Right cardiac atrium (tissue), 5 donors: ENCODE results near the gene ARL10. TPM values are rescaled to one million over a fixed set of nuclear protein-coding genes. Genes with fewer than 3 reads are reported as not detected.

Experiments
- ATAC-seq, 2 donors: fragments of 200-7000 bp; cut with Tn5 transposase; one replicate each; pipeline versions ENCODE4 v1.8.0 to v1.9.1; 2020; ENCODE audit warnings: moderate library complexity in 2 of 2, mild to moderate bottlenecking in 1 of 2
- DNase-seq, 3 donors: peaks; one replicate each; pipeline ENCODE4 v3.0.0-alpha.2; 2020
- H3K27ac ChIP-seq: one replicate; pipeline ENCODE4 v1.5.1; 2013; ENCODE audit warnings: mild to moderate bottlenecking, low read length, control low read depth, moderate library complexity
- H3K27me3 ChIP-seq: one replicate; pipeline ENCODE4 v1.6.1; 2013; ENCODE audit not compliant: control insufficient read depth, insufficient read depth
- H3K4me1 ChIP-seq: one replicate; pipeline ENCODE4 v1.6.1; 2013; ENCODE audit warnings: low read length; ENCODE audit not compliant: control insufficient read depth, insufficient read depth
- H3K4me3 ChIP-seq: one replicate; pipeline ENCODE4 v1.5.1; 2013; ENCODE audit warnings: low read length, control low read depth
- H3K9me3 ChIP-seq: one replicate; pipeline ENCODE4 v1.6.1; 2013; ENCODE audit warnings: low read length; ENCODE audit not compliant: control insufficient read depth
- WGBS: extraction: QIAGEN DNeasy Blood & Tissue Kit; methylation state at CpG from one replicate; pipeline ENCODE4 v1.1.7; 2013; 5-methylcytosine and 5-hydroxymethylcytosine counted together
- intact Hi-C, 4 donors: fragments of 100-400 bp; cut with DNase I; formaldehyde crosslinking; loops; one replicate each; pipeline versions ENCODE4 v1.11.0 to v1.14.0; 2022 to 2023
- long read RNA-seq, 4 donors: library from polyadenylated mRNA; unstranded; transcript quantifications; one replicate each; pipeline ENCODE4 v2.0.0, GENCODE V29; 2020 to 2021
- polyA plus RNA-seq: library from polyadenylated mRNA; stranded (reverse); fragments of 200-250 nt; gene quantifications from one replicate; pipeline ENCODE4 v1.2.3, GENCODE V29; 2013
- total RNA-seq, 4 donors: library from RNA; stranded (reverse); fragmentation: NEBNext Ultra II Directional; extraction: Animal tissue kit (Norgen Biotek cat#: 25700); gene quantifications; one replicate each; pipeline ENCODE4 v1.2.1, GENCODE V29; 2021
- donor health status: healthy with polysubstance abuse.
- donor health status: DM: no; HTN: yes; CAD: no.
- donor health status: DM: no; HTN: no; CAD: no.
- donor health status: DM: no; HTN: yes; CAD: no; lungs with severe emphysema.
- donor health status: DM: yes; HTN: yes; CAD: no.

Gene ARL10, protein sequence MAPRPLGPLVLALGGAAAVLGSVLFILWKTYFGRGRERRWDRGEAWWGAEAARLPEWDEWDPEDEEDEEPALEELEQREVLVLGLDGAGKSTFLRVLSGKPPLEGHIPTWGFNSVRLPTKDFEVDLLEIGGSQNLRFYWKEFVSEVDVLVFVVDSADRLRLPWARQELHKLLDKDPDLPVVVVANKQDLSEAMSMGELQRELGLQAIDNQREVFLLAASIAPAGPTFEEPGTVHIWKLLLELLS
- total RNA-seq = 1 to 10 TPM; 5.1 to 9.7 (median 8.5) TPM
- polyA plus RNA-seq = 5.6 TPM
- long read RNA-seq, donor 1, full-length matches to known transcripts = 1 of 11 reads
- long read RNA-seq, donor 1, partial matches to known transcripts = 2 of 11 reads
- long read RNA-seq, donor 1, other reads (novel, unspliced or antisense) = 8 of 11 reads
- long read RNA-seq, donor 2, partial matches to known transcripts = 0 of 1 reads
- long read RNA-seq, donor 2, other reads (novel, unspliced or antisense) = 1 of 1 reads
- long read RNA-seq, donor 3, partial matches to known transcripts = 0 of 8 reads
- long read RNA-seq, donor 3, other reads (novel, unspliced or antisense) = 8 of 8 reads
- long read RNA-seq, donor 4, full-length matches to known transcripts = 1 of 2 reads
- long read RNA-seq, donor 4, partial matches to known transcripts = 0 of 2 reads
- long read RNA-seq, donor 4, other reads (novel, unspliced or antisense) = 1 of 2 reads

DNA sequence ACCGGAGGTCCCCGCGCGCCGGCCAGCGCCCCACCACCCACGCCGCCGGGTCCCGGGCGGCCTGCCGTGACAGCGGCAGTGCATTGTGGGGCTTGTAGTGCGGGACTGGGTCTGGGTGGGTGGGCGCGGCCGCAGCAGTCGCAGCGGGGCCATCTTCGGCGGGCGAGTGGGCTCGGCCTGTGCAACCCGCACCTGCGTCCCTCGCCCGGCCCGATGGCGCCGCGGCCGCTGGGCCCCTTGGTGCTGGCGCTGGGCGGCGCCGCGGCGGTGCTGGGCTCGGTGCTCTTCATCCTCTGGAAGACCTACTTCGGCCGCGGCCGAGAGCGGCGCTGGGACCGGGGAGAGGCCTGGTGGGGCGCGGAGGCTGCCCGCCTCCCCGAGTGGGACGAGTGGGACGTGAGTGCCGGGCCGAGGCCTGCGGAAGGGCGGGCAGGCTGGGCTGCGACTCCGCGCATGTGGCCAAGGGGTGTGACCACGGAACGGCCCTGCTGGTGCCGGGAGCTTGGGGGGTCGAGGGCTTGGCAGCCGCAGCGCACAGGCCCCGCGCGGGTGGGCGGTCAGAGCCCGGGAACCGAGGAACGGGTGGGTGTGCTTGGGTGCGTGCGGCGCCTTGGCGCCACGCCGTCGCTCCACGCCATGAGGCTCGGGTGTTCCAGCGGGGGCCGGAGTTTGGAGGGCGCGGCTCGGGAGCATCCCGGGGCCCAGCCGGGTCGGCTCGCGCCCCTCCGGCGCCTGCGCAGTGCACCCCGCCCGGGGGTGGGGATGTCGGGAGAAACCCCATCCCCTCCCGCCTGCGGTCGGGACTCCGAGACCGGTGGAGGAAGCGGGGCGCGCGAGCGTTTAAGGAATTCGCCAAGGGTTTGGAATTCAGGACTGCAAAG lies at the start of gene ARL10:
Gene ARL10 (plus strand): TSS at position 137 of the 881 bp plus-strand sequence. CDS start 77 bp downstream, at position 214.
- Histone ChIP-seq H3K27me3 (no peaks in the 10 kb centered on the region), H3K4me1 (peaks cover 3% of the 10 kb centered on the region), H3K27ac (peak within 1 kb of the TSS; percentile 60), H3K4me3 (peak within 1 kb of the TSS; percentile 40), H3K9me3 (no peaks in the 10 kb centered on the region)
- ATAC-seq = peak; percentile 40 to 55
- intact Hi-C loops = no loop called here
- peak; percentile 65 to 89 (median 85) for DNase-seq
- under 1% methylated on average over 108 of the region's 108 CpGs for WGBS

DNA sequence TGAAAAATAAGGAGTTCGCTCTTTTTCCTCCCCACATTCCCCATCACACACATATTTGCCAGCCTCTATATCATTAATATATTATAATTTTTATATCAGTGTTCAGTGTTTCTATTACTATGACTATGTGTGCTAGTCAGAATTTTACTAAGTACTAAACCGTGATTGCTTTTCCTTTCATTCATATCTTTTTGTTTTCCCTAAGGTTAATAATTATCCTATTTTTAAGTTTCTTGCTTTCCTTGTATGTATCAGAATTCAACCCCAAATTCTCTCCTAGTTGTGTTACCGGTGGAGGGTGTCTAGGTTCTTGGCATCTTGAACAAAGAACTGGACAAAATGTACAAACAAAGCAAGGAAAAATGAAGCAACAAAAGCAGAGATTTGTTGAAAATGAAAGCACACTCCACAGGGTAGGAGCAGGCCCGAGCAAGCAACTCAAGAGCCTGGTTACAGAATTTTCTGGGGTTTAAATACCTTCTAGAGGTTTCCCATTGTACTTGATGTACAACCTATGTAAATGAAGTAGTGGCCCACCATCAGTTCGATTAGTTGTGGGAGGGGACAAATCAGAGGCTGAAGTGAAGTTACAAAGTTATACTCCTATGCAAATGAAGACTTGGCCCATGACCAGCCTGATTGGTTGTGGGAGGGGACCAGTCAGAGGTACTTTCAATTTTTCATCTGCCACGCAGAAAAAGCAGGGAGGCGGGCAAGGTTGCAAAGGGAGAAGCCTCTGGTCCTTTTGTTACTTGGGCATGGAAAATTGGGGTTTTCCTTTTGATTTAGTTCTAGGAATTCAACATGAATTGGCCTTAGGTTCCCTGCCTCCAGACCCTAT lies 47.5 kb upstream of the ARL10 start:
- no peak overlapping the region for H3K4me3 ChIP-seq
- DNase-seq = no peak
- no peaks in the 10 kb centered on the region for H3K9me3 ChIP-seq
- no peaks in the 10 kb centered on the region for H3K4me1 ChIP-seq
- intact Hi-C loops = no loop called here
- ATAC-seq = no peak
- WGBS = 89% methylated on average over 7 of the region's 7 CpGs
- no peak overlapping the region for H3K27ac ChIP-seq
- no peaks in the 10 kb centered on the region for H3K27me3 ChIP-seq

DNA sequence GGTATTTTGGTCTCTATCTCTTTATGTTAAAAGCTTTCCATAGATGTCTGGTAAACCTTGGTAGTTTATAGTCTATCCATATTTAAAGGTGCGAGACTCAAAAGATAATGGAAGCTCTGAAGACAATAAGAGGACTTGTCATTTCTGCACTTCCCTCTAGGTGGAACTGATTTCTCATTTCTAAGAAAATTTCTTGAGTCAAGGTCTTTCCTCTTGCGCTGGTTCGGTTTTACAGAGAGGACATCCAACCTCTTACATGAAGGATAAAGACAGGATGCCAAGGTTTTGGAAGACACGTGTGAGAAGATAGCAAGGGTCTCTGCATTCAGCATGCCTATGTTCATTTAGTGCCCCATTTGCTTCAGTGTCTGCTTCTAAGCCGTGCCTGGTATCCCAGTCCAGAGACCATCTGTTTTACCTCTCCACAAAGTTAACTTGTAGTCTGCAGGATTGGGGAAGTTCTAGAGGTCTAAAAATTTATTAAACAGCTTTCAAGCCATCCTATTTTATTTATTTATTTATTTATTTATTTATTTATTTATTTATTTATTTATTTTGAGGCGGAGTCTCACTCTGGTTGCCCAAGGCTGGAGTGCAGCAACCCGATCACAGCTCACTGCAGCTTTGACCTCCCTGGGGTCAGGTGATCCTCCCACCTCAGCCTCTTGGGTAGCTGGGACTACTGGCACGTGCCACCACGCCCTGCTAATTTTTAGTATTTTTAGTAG lies 45.3 kb upstream of the ARL10 start:
- H3K4me1 ChIP-seq = no peaks in the 10 kb centered on the region
- no peaks in the 10 kb centered on the region for H3K27me3 ChIP-seq
- intact Hi-C loops = no loop called here
- no peak overlapping the region for H3K27ac ChIP-seq
- DNase-seq = no peak
- no peak overlapping the region for H3K4me3 ChIP-seq
- ATAC-seq = no peak
- H3K9me3 ChIP-seq = no peaks in the 10 kb centered on the region
- WGBS = 78% methylated on average over 9 of the region's 9 CpGs

GRCh38 chr5:176320577-176320976 lies 44.7 kb upstream of the ARL10 start:
- 98% methylated on average over 3 of the region's 3 CpGs for WGBS
- H3K4me3 ChIP-seq = no peak overlapping the region
- intact Hi-C loops = no loop called here
- DNase-seq (no peak), ATAC-seq (no peak)
- H3K27ac ChIP-seq = no peak overlapping the region
- H3K9me3 ChIP-seq = no peaks in the 10 kb centered on the region
- H3K4me1 ChIP-seq = no peaks in the 10 kb centered on the region
- H3K27me3 ChIP-seq = no peaks in the 10 kb centered on the region

DNA sequence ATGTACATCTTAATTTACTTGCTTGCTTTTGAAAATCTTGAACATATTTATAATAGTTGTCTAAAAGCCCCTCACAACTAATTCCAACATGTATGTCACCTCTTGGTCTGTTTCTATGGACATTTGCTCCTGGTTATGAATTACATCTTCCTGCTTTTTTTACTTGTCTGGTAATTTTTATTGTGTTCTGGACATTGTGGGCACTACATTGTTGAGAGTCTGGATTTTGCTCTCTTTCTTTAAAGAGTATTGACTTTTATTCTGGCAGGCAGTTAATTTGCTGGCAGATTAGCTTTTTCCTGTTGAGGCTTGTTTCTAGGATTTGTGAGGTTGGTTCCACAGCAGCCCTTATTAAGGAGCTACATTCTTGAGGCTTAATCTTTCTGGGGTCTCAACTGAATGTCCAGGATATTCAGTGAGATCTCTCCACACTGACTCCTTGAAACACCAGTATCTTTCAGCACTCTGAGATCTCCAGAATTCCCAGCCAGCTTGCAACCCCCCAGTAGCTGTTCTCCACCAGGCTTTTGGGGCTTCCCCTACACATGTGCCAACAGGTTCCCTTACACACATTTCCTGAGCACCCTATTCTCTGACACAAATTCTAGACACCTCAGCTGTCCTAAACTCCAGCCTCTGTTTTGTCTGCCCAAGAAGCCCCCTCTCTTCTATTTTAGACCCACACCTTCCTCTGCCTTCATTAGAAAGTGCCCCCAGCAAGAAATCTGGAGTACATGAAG lies 31.1 kb upstream of the ARL10 start:
- Histone ChIP-seq H3K9me3 (no peaks in the 10 kb centered on the region), H3K4me1 (no peaks in the 10 kb centered on the region), H3K4me3 (no peak overlapping the region), H3K27ac (no peak overlapping the region), H3K27me3 (no peaks in the 10 kb centered on the region)
- no peak for ATAC-seq
- intact Hi-C loops = no loop called here
- DNase-seq = no peak

GRCh38 chr5:176337913-176338312 lies 27.4 kb upstream of the ARL10 start:
- Histone ChIP-seq H3K9me3 (no peaks in the 10 kb centered on the region), H3K4me1 (no peaks in the 10 kb centered on the region), H3K27ac (no peak overlapping the region), H3K4me3 (no peak overlapping the region), H3K27me3 (no peaks in the 10 kb centered on the region)
- ATAC-seq (no peak), DNase-seq (no peak)
- WGBS = 55% methylated on average over 1 of the region's 1 CpG
- intact Hi-C loops = no loop called here

GRCh38 chr5:176339304-176339703 lies 26.0 kb upstream of the ARL10 start:
- DNase-seq (no peak), ATAC-seq (no peak)
- H3K4me1 ChIP-seq = no peaks in the 10 kb centered on the region
- WGBS = 96% methylated on average over 5 of the region's 5 CpGs
- H3K4me3 ChIP-seq = no peak overlapping the region
- H3K27ac ChIP-seq = no peak overlapping the region
- no peaks in the 10 kb centered on the region for H3K9me3 ChIP-seq
- intact Hi-C loops = no loop called here
- no peaks in the 10 kb centered on the region for H3K27me3 ChIP-seq

- Histone ChIP-seq H3K27me3 (no peaks in the 10 kb centered on the region), H3K4me1 (no peaks in the 10 kb centered on the region), H3K9me3 (no peaks in the 10 kb centered on the region), H3K27ac (no peak overlapping the region), H3K4me3 (no peak overlapping the region)
- 90% methylated on average over 2 of the region's 2 CpGs for WGBS
- intact Hi-C loops = no loop called here
- ATAC-seq = no peak
- DNase-seq = no peak
These were observed 23.7 kb upstream of the ARL10 start for GRCh38 chr5:176341325-176342157.

DNA sequence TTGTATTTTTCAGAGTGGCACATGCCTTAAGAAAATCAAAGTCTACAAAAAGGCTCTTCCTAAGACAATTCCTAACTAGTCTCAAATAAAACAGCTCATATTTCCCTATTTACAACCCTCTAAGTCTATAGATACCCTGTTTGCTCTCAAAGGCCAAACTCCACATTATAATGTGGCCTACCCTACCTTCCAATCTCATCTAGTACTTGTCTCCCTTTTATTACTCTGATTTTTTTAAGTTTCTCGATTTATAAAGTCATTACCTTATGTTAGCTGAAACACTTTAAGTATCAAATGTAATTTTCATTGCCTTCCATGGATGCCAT lies 23.2 kb upstream of the ARL10 start:
- H3K4me3 ChIP-seq = no peak overlapping the region
- H3K27ac ChIP-seq = no peak overlapping the region
- no peaks in the 10 kb centered on the region for H3K27me3 ChIP-seq
- H3K9me3 ChIP-seq = no peaks in the 10 kb centered on the region
- no peaks in the 10 kb centered on the region for H3K4me1 ChIP-seq
- DNase-seq (no peak), ATAC-seq (no peak)
- WGBS = 95% methylated on average over 1 of the region's 1 CpG
- intact Hi-C loops = no loop called here
